Calu3 (cell line): ENCODE results near the gene PCNX1. TPM values are rescaled to one million over a fixed set of nuclear protein-coding genes. Genes with fewer than 3 reads are reported as not detected.
A peak's percentile ranks its signal among the peaks of the same experiment; 100 is the strongest.

Source experiments
- BruUV-seq: library from RNA; stranded (reverse); fragments of 400-500 nt; replicated peaks from 2 replicates; lab custom pipeline; 2021; lab: Mats Ljungman, UMichigan
- CTCF ChIA-PET: fragments of 300-600 bp; sonication (Branson Sonifier 250); formaldehyde crosslinking; loops from one replicate; lab custom pipeline; 2022; ENCODE audit warnings: antibody characterized with exemption; lab: Charles Lee
- DNase-seq: peaks from one replicate; pipeline ENCODE4 v3.0.0; 2022
- H3K27ac Mint-ChIP-seq: one replicate; pipeline ENCODE4 v1.8.0; 2022; ENCODE audit warnings: mixed read lengths; ENCODE audit not compliant: unreplicated experiment
- H3K27me3 Mint-ChIP-seq: one replicate; pipeline ENCODE4 v1.8.0; 2022; ENCODE audit warnings: mixed read lengths; ENCODE audit not compliant: unreplicated experiment
- H3K36me3 Mint-ChIP-seq: one replicate; pipeline ENCODE4 v1.8.0; 2022; ENCODE audit warnings: mild to moderate bottlenecking, moderate library complexity, mixed read lengths; ENCODE audit not compliant: insufficient read depth, unreplicated experiment
- H3K4me1 Mint-ChIP-seq: one replicate; pipeline ENCODE4 v1.8.0; 2022; ENCODE audit warnings: mild to moderate bottlenecking, low read depth, mixed read lengths; ENCODE audit not compliant: unreplicated experiment
- H3K4me3 Mint-ChIP-seq: one replicate; pipeline ENCODE4 v1.8.0; 2022; ENCODE audit warnings: mild to moderate bottlenecking, low read depth, moderate library complexity, mixed read lengths; ENCODE audit not compliant: unreplicated experiment
- H3K9me3 Mint-ChIP-seq: one replicate; pipeline ENCODE4 v1.8.0; 2022; ENCODE audit warnings: low read depth, mixed read lengths; ENCODE audit not compliant: unreplicated experiment
- intact Hi-C: fragments of 100-400 bp; cut with micrococcal nuclease; formaldehyde crosslinking; loops from one replicate; pipeline ENCODE4 v1.10.0; 2022; ENCODE audit not compliant: unreplicated experiment
- total RNA-seq: library from RNA; stranded (reverse); gene quantifications from 2 replicates; pipeline ENCODE4 v1.2.3, GENCODE V29; 2022
- TF ChIP-seq, protein P1 (sequence below): fragments of 200-600 bp; IDR thresholded peaks from one replicate; pipeline ENCODE4 v1.8.0; 2022; ENCODE audit warnings: antibody characterized with exemption; ENCODE audit not compliant: unreplicated experiment

Gene PCNX1
- total RNA-seq, 1 experiment from 2014 or later = 34.1 TPM

GRCh38 chr14:71114565-71114964, 207.3 kb downstream of the PCNX1 start:
- DNase-seq = no peak
- BruUV-seq = no TSS peak
- Mint-ChIP-seq H3K27ac (no peak overlapping the region), H3K4me3 (no peak overlapping the region), H3K4me1 (peaks cover 36% of the 10 kb centered on the region), H3K27me3 (no peaks in the 10 kb centered on the region), H3K9me3 (no peaks in the 10 kb centered on the region), H3K36me3 (peaks cover 8% of the 10 kb centered on the region)
- intact Hi-C loops = loop anchor here (10.0 kb wide), 1 partner anchor 740 kb away; no protein-coding TSS in a partner anchor
- CTCF ChIA-PET = no interaction called here
- TF ChIP-seq, protein P1, sequence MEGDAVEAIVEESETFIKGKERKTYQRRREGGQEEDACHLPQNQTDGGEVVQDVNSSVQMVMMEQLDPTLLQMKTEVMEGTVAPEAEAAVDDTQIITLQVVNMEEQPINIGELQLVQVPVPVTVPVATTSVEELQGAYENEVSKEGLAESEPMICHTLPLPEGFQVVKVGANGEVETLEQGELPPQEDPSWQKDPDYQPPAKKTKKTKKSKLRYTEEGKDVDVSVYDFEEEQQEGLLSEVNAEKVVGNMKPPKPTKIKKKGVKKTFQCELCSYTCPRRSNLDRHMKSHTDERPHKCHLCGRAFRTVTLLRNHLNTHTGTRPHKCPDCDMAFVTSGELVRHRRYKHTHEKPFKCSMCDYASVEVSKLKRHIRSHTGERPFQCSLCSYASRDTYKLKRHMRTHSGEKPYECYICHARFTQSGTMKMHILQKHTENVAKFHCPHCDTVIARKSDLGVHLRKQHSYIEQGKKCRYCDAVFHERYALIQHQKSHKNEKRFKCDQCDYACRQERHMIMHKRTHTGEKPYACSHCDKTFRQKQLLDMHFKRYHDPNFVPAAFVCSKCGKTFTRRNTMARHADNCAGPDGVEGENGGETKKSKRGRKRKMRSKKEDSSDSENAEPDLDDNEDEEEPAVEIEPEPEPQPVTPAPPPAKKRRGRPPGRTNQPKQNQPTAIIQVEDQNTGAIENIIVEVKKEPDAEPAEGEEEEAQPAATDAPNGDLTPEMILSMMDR = no peak

DNA sequence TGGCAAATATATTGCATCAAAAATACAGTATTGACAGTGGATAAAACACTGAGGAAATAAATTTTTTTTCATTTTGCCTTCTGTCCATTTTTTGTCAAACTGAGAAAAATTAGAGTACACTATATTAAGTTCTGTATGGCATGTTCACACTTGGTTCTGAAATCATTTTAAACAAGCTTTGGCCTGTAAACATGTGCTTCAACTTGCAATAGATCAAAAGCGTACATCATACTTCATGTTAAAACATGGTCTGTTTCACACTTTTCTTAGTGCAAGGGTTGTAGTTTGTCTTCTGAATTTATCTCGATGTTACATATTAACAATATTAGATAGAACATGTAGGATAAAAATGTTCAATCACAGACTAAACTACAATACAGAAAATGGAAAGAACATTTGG, 208.0 kb downstream of the PCNX1 start:
- H3K27me3 Mint-ChIP-seq = no peaks in the 10 kb centered on the region
- DNase-seq = no peak
- no peak overlapping the region for H3K27ac Mint-ChIP-seq
- intact Hi-C loops = loop anchor here (10.0 kb wide), 1 partner anchor 739 kb away; no protein-coding TSS in a partner anchor
- H3K36me3 Mint-ChIP-seq = peaks cover 8% of the 10 kb centered on the region
- peaks cover 36% of the 10 kb centered on the region for H3K4me1 Mint-ChIP-seq
- CTCF ChIA-PET = no interaction called here
- no peaks in the 10 kb centered on the region for H3K9me3 Mint-ChIP-seq
- BruUV-seq = no TSS peak
- no peak overlapping the region for H3K4me3 Mint-ChIP-seq
- TF ChIP-seq, protein P1 = no peak

- DNase-seq = no peak
- Mint-ChIP-seq H3K27me3 (no peaks in the 10 kb centered on the region), H3K4me3 (no peak overlapping the region), H3K27ac (no peak overlapping the region), H3K36me3 (peaks cover 8% of the 10 kb centered on the region), H3K4me1 (peaks cover 36% of the 10 kb centered on the region), H3K9me3 (no peaks in the 10 kb centered on the region)
- BruUV-seq = no TSS peak
- TF ChIP-seq, protein P1 = no peak
- intact Hi-C loops = loop anchor here (10.0 kb wide), 1 partner anchor 739 kb away; no protein-coding TSS in a partner anchor
- CTCF ChIA-PET = no interaction called here
Measured at GRCh38 chr14:71115821-71116567, 208.7 kb downstream of the PCNX1 start.

- Mint-ChIP-seq H3K9me3 (no peaks in the 10 kb centered on the region), H3K4me3 (no peak overlapping the region), H3K27me3 (no peaks in the 10 kb centered on the region), H3K27ac (peak overlapping the region; percentile 92), H3K4me1 (peaks cover 36% of the 10 kb centered on the region), H3K36me3 (peaks cover 8% of the 10 kb centered on the region)
- TF ChIP-seq, protein P1 = no peak
- no peak for DNase-seq
- intact Hi-C loops = loop anchor here (10.0 kb wide), 1 partner anchor 738 kb away; no protein-coding TSS in a partner anchor
- CTCF ChIA-PET = no interaction called here
- no TSS peak for BruUV-seq
Measured at GRCh38 chr14:71116568-71117122, 209.4 kb downstream of the PCNX1 start.
